HCEC 1CT (cell line): Measurements from ENCODE around the gene DNAJC25.
"Not testable (repeated sequence)": the region's sequence is repeated elsewhere in the genome, so short reads cannot be mapped to it uniquely, and the experiment has no call there.

Source experiments
- DNase-seq: peaks from one replicate; pipeline ENCODE4 v3.0.0-alpha.2; 2017

DNAJC25 gene

GRCh38 chr9:111631214-111631971 is at the start of gene DNAJC25:
Gene DNAJC25, plus strand, starts transcription at chr9:111631334. Its CDS starts 74 bp downstream, at chr9:111631408.
- DNase-seq = peak; percentile 99

DNA sequence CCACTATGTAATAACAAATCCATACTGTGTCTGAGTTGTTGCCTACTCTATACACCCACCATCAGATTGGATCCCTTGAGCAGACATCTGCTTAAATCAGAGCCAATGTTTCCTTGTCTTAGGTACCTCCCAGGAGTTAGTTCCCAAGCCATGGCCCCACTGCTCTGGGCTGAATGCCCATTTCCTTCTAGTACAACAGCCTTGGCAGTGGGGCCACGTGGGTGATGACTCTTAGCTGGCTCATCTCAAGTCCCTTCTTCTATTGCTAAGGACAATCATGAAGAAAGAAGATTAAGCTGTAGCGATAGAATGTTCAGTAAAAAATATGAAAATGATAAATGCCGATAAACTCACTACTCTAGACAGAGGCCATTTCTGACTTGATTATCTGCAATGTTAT is 48.2 kb upstream of the DNAJC25 start:
- peak; percentile 74 for DNase-seq

GRCh38 chr9:111586378-111586777 is 44.8 kb upstream of the DNAJC25 start:
- DNase-seq = no peak

GRCh38 chr9:111588846-111589245 is 42.3 kb upstream of the DNAJC25 start:
- no peak for DNase-seq

DNA sequence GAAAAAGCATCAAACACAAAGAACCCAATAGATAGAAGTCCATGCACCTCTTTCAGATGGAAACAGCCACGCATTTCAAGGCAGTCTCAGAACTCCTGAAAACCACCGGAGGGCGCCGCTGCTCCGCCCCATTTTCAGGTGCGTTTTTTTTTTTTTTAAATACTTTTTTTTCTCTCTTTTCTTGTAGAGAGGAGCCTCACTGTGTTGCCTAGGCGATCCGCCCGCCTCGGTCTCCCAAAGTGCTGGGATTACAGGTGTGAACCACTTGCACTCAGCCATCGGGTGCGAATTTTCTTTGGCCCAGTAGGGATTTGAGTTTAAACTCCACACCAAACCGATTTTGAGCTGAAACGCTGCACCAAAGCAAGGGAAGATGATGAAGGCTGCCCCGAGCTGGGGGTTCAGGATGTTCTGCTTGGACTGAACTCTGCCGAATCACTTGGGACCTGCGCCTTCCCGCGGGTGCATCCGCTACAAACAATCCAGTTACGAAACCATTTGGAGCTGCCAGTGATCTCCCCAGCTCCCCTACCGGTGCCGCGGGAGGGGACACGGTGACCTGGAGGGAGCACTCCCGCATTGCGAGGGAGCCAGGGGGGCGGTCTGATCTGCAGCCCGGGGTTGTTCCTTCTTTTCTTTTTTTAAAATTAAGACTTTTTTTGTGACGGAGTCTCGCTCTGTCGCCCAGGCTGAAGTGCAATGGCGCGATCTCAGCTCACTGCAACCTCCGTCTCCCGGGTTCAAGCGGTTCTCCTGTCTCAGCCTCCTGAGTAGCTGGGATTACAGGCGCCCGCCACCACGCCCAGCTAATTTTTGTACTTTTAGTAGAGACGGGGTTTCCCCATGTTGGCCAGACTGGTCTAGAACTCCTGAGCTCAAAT is 33.0 kb upstream of the DNAJC25 start:
- DNase-seq = peak; percentile 39

- peak; percentile 51 for DNase-seq
Observed at GRCh38 chr9:111598733-111599091, 32.4 kb upstream of the DNAJC25 start.

DNA sequence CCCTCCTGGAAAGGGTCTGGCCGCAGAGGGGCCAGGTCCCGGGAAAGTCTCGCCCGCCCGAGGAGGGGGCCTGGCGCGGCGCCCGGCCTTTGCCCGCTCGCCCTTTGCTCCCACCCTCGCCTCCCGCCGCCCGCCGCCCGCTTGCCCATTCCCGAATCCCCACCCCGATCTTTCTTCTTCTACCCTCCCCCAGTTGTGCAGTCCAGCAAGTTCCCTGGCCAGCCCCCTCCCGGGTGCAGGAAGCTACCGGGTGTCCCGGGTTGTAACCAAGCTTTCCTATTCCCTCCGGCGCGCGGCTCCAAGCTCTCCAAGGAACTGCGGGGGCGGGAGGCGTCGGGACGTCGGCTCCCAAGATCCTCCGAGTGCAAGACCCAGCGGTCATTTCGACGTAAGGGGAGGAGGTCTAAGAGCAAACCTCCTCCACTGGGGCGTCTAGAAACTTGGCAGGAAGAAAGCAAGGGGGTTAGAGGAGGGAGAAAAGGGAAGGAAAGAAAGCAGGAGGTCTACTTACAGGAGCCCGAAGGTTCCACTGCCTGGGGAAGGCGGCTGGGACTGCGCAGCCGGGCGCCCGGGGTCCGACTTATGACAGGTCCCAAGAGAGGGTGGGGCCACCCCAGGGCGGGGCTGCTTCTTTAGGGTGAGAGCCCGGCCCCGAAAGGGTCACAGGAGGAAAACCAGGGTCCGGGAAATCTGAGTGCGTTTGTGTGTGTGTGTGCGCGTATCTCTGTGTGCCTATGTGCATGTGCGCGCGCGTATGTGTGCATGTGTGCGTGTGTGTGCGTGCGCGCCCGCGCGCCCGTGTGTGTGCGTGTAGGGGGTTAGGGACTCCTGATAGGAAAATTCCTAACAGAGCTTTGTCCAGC is 31.8 kb upstream of the DNAJC25 start, which contains the start of gene PTGR1:
Gene PTGR1, minus strand, starts transcription at position 556 of the 863 bp plus-strand sequence. CDS start 2,225 bp downstream, outside the sequence.
- DNase-seq = peak; percentile 88

- no peak for DNase-seq
Observed at GRCh38 chr9:111599955-111600343, 31.2 kb upstream of the DNAJC25 start.

DNA sequence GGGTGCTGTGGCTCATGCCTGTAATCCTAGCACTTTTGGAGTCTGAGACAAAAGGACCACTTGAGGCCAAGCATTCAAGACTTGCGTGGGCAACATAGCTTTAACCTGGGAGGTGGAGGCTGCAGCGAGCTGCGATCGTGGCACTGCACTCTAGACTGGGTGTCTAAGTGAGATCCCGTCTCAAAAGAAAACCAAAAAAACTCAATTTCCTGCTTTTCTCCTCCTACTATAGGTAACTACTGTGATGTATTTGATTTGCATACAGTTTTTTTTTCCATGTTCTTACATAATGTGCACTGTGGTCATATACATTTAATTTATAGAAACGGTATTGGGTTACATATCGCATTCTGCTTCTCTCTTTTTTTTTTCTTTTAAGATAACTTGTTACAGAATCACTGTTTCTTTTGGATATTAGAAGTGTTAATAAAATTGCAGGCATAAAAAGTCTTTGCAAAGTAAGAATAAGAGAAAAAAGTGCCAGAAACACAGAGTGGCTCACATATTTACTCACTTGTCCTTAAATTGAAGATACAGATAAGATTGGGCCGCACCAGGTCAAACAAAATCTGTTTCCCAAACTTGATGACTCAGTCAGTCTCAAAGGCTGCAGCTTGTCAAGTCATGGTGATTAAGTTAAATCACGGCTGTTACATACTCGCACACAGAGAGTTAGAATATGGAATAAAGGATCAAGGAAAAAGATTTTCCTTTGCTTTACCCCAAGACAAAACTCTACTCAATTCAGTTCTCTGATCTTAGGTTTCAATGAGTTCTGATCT is 29.7 kb upstream of the DNAJC25 start:
- peak; percentile 61 for DNase-seq

DNA sequence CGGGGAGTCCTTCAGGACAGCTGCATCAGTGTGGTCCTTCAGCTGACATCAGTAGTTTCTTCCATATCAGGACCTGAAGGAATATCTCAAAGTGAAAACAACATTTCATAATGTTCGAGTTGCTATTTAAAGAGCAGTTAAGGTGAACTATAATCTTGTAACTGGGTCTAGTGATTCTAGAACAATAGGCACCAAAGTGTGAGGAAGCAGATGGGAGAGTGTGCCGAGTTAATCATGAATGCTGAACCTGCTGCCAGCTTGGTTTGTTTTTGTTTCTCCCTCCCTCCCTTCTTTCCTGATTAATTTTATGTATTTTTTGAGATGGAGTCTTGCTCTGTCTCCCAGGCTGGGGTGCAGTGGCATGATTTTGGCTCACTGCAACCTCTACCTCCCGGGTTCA is 28.1 kb upstream of the DNAJC25 start:
- no peak for DNase-seq

GRCh38 chr9:111604054-111604615 is 27.0 kb upstream of the DNAJC25 start:
- DNase-seq = no peak

DNA sequence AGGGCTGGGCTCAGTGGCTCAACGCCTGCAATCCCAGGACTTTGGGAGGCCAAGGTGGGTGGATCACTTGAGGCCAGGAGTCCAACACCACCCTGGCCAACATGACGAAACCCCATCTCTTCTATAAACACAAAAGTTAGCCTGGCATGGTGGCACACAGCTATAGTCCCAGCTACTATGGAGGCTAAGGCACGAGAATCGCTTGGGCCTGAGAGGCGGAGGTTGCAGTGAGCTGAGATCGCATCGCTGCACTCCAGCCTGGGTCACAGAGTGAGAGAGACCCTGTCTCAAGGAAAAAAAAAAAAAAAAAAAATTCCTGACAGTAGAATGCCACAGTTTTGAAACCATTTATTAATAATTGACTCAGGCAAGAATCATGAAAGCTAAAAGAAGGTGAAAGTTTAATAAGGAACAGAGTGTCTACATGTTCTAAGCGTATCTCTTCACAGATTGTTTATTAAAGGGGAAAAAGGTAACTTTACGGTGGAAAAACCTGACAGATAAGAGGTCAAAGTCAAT is 26.0 kb upstream of the DNAJC25 start:
- no peak for DNase-seq

- no peak for DNase-seq
Observed at GRCh38 chr9:111610149-111610548, 21.0 kb upstream of the DNAJC25 start.

- no peak for DNase-seq
Observed at GRCh38 chr9:111610845-111611244, 20.3 kb upstream of the DNAJC25 start.

DNA sequence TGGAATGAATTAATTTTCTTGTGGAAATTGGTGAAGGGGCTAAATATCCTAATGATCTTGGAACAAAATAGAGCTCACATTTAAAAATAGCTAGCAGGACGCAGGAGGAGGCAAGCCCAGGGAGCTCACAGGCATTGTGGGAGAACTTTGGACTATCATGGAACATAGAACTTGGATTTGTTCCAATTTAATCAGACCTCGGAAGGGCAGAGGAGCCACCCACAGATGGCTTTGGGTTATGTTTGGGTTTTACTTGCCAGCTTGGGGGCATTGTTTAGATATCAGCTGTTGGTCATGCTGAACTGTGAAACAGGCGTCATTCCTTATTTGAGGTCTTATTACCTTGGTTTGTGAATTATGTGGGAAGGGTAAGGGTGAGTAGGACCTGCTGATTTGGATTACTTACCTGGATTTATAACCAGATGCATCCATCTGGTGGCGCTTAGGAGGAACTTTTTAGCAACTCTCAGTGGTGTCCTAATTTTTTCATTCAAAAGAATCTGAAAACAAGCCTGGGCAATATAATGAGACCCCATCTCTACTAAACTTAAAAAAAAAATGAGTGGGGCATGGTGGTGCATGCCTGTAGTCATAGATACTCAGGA is 17.6 kb upstream of the DNAJC25 start:
- no peak for DNase-seq

GRCh38 chr9:111615928-111616327 is 15.2 kb upstream of the DNAJC25 start:
- no peak for DNase-seq

DNA sequence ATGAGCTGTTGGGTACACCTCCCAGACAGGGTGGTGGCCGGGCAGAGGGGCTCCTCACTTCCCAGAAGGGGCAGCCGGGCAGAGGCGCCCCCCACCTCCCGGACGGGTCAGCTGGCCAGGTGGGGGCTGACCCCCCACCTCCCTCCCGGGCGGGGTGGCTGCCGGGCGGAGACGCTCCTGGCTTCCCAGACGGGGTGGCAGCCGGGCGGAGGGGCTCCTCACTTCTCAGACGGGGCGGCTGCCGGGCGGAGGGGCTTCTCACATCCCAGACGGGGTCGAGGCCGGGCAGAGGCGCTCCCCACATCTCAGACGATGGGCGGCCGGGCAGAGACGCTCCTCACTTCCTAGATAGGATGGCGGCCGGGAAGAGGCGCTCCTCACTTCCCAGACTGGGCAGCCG is 13.8 kb upstream of the DNAJC25 start:
- DNase-seq = not testable (repeated sequence)

DNA sequence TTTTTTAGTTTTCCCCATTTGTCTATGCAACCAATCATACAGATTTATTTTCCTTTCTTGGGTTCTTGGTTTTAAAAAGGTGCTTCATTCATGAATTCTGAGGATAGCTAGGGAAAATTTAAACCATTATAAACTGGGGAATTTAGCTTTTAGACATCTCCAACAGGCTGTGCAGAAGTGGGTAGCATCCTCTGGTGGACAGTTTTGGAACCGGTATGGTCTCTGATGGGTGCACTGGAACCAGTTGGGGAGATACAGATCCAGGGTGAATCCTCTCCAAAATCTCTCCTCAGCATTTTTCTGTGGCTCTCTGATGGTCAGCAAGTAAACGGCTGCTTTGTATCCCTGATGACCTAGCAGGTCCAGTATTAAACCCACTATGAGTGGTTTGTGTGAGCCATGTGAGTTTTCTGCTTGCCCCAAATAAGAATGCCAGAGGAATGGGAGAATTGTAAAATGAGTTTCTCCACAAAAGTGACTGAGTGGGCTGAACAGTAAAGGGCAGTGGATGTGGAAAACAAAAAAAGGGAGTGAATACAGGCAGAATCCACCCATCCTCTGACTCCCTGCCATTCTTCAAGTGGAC is 9.1 kb upstream of the DNAJC25 start:
- DNase-seq = peak; percentile 43

DNA sequence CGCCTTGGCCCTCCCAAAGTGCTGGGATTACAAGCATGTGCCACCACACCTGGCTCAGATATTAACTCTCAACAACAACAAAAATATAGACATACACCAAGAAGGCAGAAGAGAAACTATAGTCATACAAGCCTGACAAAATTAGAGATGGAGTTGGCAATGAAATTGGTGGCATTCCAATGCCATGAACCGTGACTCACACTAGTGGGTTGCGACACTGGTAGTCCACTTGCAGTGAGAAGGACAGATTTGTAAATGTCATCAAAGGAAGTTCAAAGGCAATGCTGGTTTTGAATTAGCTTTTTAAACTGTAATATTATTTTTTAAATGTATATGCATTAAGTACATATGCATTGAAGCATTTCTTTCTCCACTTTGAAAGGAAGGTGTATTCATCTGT is 8.5 kb upstream of the DNAJC25 start:
- peak; percentile 68 for DNase-seq

GRCh38 chr9:111627260-111627963 is 3.7 kb upstream of the DNAJC25 start:
- DNase-seq = no peak
